Mesenchymal stem cell (in vitro differentiated cells and primary cell): ENCODE data around the gene PCSK2.

Source experiments
- DNase-seq: peaks from one replicate; pipeline ENCODE4 v3.0.0-alpha.2; 2013
- H2AFZ ChIP-seq: one replicate; pipeline ENCODE4 v1.6.1; 2013; ENCODE audit warnings: low read depth, mild to moderate bottlenecking, control low read depth, inconsistent platforms, low read length, moderate library complexity
- H2AK5ac ChIP-seq: 2 replicates; pipeline ENCODE4 v1.6.1; 2013; ENCODE audit warnings: low read length, moderate library complexity, mild to moderate bottlenecking, inconsistent platforms; ENCODE audit not compliant: severe bottlenecking
- H2BK120ac ChIP-seq: one replicate; pipeline ENCODE4 v1.6.1; 2013; ENCODE audit warnings: low read depth, mild to moderate bottlenecking, inconsistent platforms, low read length, moderate library complexity
- H2BK12ac ChIP-seq, 2 experiments: one replicate each; pipeline ENCODE4 v1.6.1; 2013; ENCODE audit warnings: inconsistent platforms in 2 of 2, low read length in 2 of 2, mild to moderate bottlenecking in 2 of 2, moderate library complexity in 2 of 2, control low read depth in 1 of 2
- H2BK15ac ChIP-seq: one replicate; pipeline ENCODE4 v1.6.1; 2013; ENCODE audit warnings: mild to moderate bottlenecking, low read depth, inconsistent platforms; ENCODE audit not compliant: poor library complexity, severe bottlenecking
- H2BK5ac ChIP-seq: 2 replicates; pipeline ENCODE4 v1.6.1; 2013; ENCODE audit warnings: low read depth, mild to moderate bottlenecking, low read length, control low read depth, inconsistent platforms; ENCODE audit not compliant: poor library complexity, severe bottlenecking
- H3K14ac ChIP-seq, 2 experiments: one replicate each; pipeline ENCODE4 v1.6.1; 2013; ENCODE audit warnings: inconsistent platforms in 2 of 2, low read length in 2 of 2, control low read depth in 1 of 2, mild to moderate bottlenecking in 1 of 2, moderate library complexity in 1 of 2
- H3K18ac ChIP-seq, 2 experiments: one replicate each; pipeline ENCODE4 v1.6.1; 2013; ENCODE audit warnings: inconsistent platforms in 2 of 2, low read length in 2 of 2, control low read depth in 1 of 2, low read depth in 1 of 2, mild to moderate bottlenecking in 1 of 2
- H3K23ac ChIP-seq, 2 experiments: one replicate each; pipeline ENCODE4 v1.6.1; 2013; ENCODE audit warnings: inconsistent platforms in 2 of 2, low read length in 2 of 2, mild to moderate bottlenecking in 2 of 2, moderate library complexity in 2 of 2, control low read depth in 1 of 2
- H3K27ac ChIP-seq: 2 replicates; pipeline ENCODE4 v1.5.1; 2013; ENCODE audit warnings: mild to moderate bottlenecking, moderate library complexity, low read length, control low read depth, inconsistent platforms; ENCODE audit not compliant: poor library complexity, severe bottlenecking
- H3K27me3 ChIP-seq, 2 experiments: 2 replicates each; pipeline versions ENCODE4 v1.6.1 to v1.7.0; 2013; ENCODE audit warnings: low read length in 2 of 2, mild to moderate bottlenecking in 2 of 2, moderate library complexity in 2 of 2, control low read depth in 1 of 2, inconsistent platforms in 1 of 2; ENCODE audit not compliant: control insufficient read depth in 1 of 2, insufficient read depth in 1 of 2
- H3K36me3 ChIP-seq, 2 experiments: 2 replicates each; pipeline versions ENCODE4 v1.6.1 to v1.7.0; 2013; ENCODE audit warnings: low read length in 2 of 2, control low read depth in 1 of 2, inconsistent platforms in 1 of 2, low read depth in 1 of 2, mild to moderate bottlenecking in 1 of 2; ENCODE audit not compliant: insufficient read depth in 2 of 2, control insufficient read depth in 1 of 2
- H3K4ac ChIP-seq, 2 experiments: one replicate each; pipeline ENCODE4 v1.6.1; 2013; ENCODE audit warnings: inconsistent platforms in 2 of 2, low read length in 2 of 2, mild to moderate bottlenecking in 2 of 2, moderate library complexity in 2 of 2, control low read depth in 1 of 2, low read depth in 1 of 2
- H3K4me1 ChIP-seq: 2 replicates; pipeline ENCODE4 v1.6.1; 2013; ENCODE audit warnings: low read depth, low read length, control low read depth; ENCODE audit not compliant: control insufficient read depth, insufficient read depth
- H3K4me2 ChIP-seq: 2 replicates; pipeline ENCODE4 v1.6.1; 2013; ENCODE audit warnings: low read length, mild to moderate bottlenecking, inconsistent platforms; ENCODE audit not compliant: poor library complexity, severe bottlenecking
- H3K4me3 ChIP-seq, 2 experiments: 2 replicates each; pipeline versions ENCODE4 v1.5.1 to v1.7.0; 2013; ENCODE audit warnings: low read length in 2 of 2, mild to moderate bottlenecking in 2 of 2, control low read depth in 1 of 2, low read depth in 1 of 2; ENCODE audit not compliant: insufficient read depth in 1 of 2
- H3K79me1 ChIP-seq: replicated peaks from 2 replicates; pipeline ENCODE4 v1.6.1; 2013; ENCODE audit warnings: mild to moderate bottlenecking, control low read depth, low read length, inconsistent platforms; ENCODE audit not compliant: poor library complexity, severe bottlenecking
- H3K9ac ChIP-seq: 2 replicates; pipeline ENCODE4 v1.7.0; 2013; ENCODE audit warnings: mild to moderate bottlenecking, low read length, moderate library complexity
- H3K9me3 ChIP-seq: 2 replicates; pipeline ENCODE4 v1.7.0; 2013; ENCODE audit warnings: mild to moderate bottlenecking, low read length; ENCODE audit not compliant: control insufficient read depth
- H4K8ac ChIP-seq: one replicate; pipeline ENCODE4 v1.6.1; 2013; ENCODE audit warnings: inconsistent platforms, mild to moderate bottlenecking, low read length, moderate library complexity
- H4K91ac ChIP-seq: one replicate; pipeline ENCODE4 v1.6.1; 2013; ENCODE audit warnings: mild to moderate bottlenecking, low read length, inconsistent platforms
- WGBS: methylation state at CpG from one replicate; pipeline ENCODE4 v1.1.7; 2013; ENCODE audit warnings: mixed read lengths; 5-methylcytosine and 5-hydroxymethylcytosine counted together

Gene PCSK2

GRCh38 chr20:17227669-17228623, 1.1 kb downstream of the PCSK2 start:
- Histone ChIP-seq H4K91ac (no peak overlapping the region), H3K79me1 (no peaks in the 10 kb centered on the region), H3K4me1 (peaks cover 12% of the 10 kb centered on the region), H3K36me3 (no peaks in the 10 kb centered on the region), H3K27ac (no peak overlapping the region), H3K14ac (no peak overlapping the region), H2BK15ac (no peak overlapping the region), H3K4me2 (no peak overlapping the region), H3K9me3 (no peaks in the 10 kb centered on the region), H2BK5ac (no peak overlapping the region), H3K4ac (no peak overlapping the region), H2AFZ (no peak overlapping the region), H2AK5ac (no peak overlapping the region), H2BK120ac (no peak overlapping the region), H3K18ac (no peak overlapping the region), H3K27me3 (peaks cover 57 to 58% of the 10 kb centered on the region in 2 experiments), H3K23ac (no peak overlapping the region), H4K8ac (no peak overlapping the region), H2BK12ac (no peak overlapping the region), H3K4me3 (no peak overlapping the region), H3K9ac (no peak overlapping the region)
- 7% methylated on average over 30 of the region's 35 CpGs for WGBS
- no peak for DNase-seq

GRCh38 chr20:17228624-17229061, 1.8 kb downstream of the PCSK2 start:
- Histone ChIP-seq H3K4me1 (peaks cover 12% of the 10 kb centered on the region), H2BK5ac (no peak overlapping the region), H3K4ac (no peak overlapping the region), H3K36me3 (no peaks in the 10 kb centered on the region), H3K4me2 (no peak overlapping the region), H3K14ac (no peak overlapping the region), H2BK120ac (no peak overlapping the region), H4K91ac (no peak overlapping the region), H3K18ac (no peak overlapping the region), H2BK15ac (no peak overlapping the region), H3K23ac (no peak overlapping the region), H4K8ac (no peak overlapping the region), H3K27ac (no peak overlapping the region), H3K27me3 (peaks cover 57 to 58% of the 10 kb centered on the region in 2 experiments), H2BK12ac (no peak overlapping the region), H3K79me1 (no peaks in the 10 kb centered on the region), H3K4me3 (no peak overlapping the region), H3K9ac (no peak overlapping the region), H2AK5ac (no peak overlapping the region), H2AFZ (no peak overlapping the region), H3K9me3 (no peaks in the 10 kb centered on the region)
- WGBS: 0% methylated on average over 18 of the region's 25 CpGs
- DNase-seq: no peak

GRCh38 chr20:17229256-17229655, 2.4 kb downstream of the PCSK2 start:
- H3K23ac ChIP-seq: no peak overlapping the region
- no peaks in the 10 kb centered on the region for H3K79me1 ChIP-seq
- no peak overlapping the region for H3K18ac ChIP-seq
- no peak overlapping the region for H4K8ac ChIP-seq
- H3K27me3 ChIP-seq: peaks cover 52 to 58% of the 10 kb centered on the region in 2 experiments
- H3K4me3 ChIP-seq: no peak overlapping the region
- H3K4me1 ChIP-seq: peaks cover 12% of the 10 kb centered on the region
- no peak overlapping the region for H2AK5ac ChIP-seq
- no peak for DNase-seq
- no peak overlapping the region for H2BK12ac ChIP-seq
- H3K4ac ChIP-seq: no peak overlapping the region
- no peaks in the 10 kb centered on the region for H3K36me3 ChIP-seq
- H3K14ac ChIP-seq: no peak overlapping the region
- no peak overlapping the region for H2BK15ac ChIP-seq
- no CpG with 5 or more reads among the region's 1 CpG for WGBS
- H3K4me2 ChIP-seq: no peak overlapping the region
- H3K9me3 ChIP-seq: no peaks in the 10 kb centered on the region
- H3K9ac ChIP-seq: no peak overlapping the region
- no peak overlapping the region for H3K27ac ChIP-seq
- H4K91ac ChIP-seq: no peak overlapping the region
- no peak overlapping the region for H2BK5ac ChIP-seq
- H2AFZ ChIP-seq: no peak overlapping the region
- H2BK120ac ChIP-seq: no peak overlapping the region

- Histone ChIP-seq H3K4me2 (no peak overlapping the region), H3K4ac (no peak overlapping the region), H3K9me3 (no peaks in the 10 kb centered on the region), H3K27ac (no peak overlapping the region), H3K4me3 (no peak overlapping the region), H4K8ac (no peak overlapping the region), H2BK120ac (no peak overlapping the region), H3K23ac (no peak overlapping the region), H3K4me1 (no peaks in the 10 kb centered on the region), H2BK5ac (no peak overlapping the region), H3K36me3 (no peaks in the 10 kb centered on the region), H2BK15ac (no peak overlapping the region), H2BK12ac (no peak overlapping the region), H3K27me3 (peaks cover 11 to 22% of the 10 kb centered on the region in 2 experiments), H2AK5ac (no peak overlapping the region), H3K14ac (no peak overlapping the region), H3K18ac (no peak overlapping the region), H2AFZ (no peak overlapping the region), H3K79me1 (no peaks in the 10 kb centered on the region), H4K91ac (no peak overlapping the region), H3K9ac (no peak overlapping the region)
- WGBS: 70% methylated on average over 3 of the region's 4 CpGs
- no peak for DNase-seq
Measured at GRCh38 chr20:17233626-17234025, 6.8 kb downstream of the PCSK2 start.
